SKM-1 treated with dmso at 0.1 percent for 144 hours (cell line): Measurements from ENCODE around the gene GGT5.
"Not testable (repeated sequence)": the region's sequence is repeated elsewhere in the genome, so short reads cannot be mapped to it uniquely, and the experiment has no call there.

Experiments used
- DNase-seq: peaks from one replicate; lab custom pipeline; 2025; ENCODE audit not compliant: unreplicated experiment; lab: John Stamatoyannopoulos, UW

The GGT5 gene

DNA sequence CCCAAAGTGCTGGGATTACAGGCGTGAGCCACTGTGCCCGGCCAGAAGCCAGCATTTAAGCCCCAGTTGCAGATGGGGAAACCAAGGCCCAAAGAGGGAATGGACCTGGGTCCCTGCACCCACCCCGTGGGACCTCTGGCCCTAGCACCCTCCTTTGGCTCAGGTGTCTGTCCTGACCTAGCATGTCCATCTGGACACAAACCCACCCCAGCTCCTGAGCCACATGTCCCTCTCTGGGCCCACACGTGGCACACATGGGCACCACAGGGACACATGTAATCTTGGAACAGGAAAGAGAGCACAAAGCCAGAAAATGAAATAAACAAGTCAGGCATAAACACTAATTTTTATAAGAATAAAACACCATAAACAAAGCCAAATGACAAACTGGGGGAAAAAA lies 9.6 kb downstream of the GGT5 start:
- no peak for DNase-seq

DNA sequence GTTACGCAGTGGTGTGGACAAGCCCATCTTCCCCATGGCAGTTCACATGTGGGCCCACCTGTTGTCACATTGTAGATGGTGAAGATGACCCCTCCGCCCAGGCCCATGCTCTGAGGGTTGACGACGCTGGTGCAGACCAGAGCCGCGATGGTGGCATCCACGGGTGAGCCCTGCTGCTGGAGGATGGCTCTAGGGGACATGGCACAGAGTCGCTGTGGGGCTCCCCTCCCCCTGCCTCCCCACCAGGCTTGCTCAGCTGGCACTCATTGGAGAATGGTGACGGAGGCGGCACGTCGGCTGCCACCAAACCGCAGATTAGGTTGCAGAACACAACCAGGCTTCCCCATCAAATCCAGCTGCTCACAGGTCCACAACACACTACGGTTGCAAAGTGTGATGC lies 11.1 kb downstream of the GGT5 start:
- DNase-seq = no peak

DNA sequence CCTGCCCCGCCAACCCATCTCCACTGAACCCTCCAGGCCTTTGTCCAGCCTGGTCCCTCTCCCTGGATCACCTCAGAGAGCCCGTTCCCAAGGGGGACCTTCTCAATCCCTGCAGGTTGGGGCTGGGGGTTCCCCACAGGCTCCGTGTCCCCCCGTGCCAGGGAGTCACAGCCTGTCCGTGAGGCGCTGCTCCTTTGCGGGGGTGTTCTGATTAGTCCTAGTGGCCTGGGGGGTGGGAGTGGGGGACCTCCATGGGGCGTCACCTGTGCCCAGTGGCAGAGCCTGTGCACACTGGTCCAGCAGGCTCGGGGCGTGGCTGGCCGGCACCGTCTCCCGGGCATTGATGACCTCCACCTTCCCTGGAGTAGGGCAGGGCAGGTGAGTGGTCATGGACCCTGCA lies 11.6 kb downstream of the GGT5 start:
- DNase-seq = no peak

DNA sequence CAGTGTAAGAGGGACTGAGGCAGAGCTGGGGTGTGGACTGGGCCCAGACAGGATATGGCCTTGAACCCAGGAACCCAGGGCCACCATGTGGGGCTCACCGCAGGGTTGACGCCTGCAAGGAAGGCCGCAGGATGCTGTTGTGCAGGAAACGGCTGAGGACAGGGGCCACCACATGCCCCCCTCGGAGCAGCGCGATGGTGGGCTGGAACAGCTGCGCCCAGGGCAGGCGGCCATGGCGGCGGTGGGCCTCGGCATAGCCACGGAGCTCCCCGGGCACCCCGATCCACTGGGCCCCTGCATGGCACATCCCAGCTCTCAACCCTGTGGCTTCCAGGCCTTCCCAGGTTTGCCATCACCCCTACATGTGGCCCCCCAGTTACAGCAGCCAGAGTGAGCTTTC lies 12.2 kb downstream of the GGT5 start:
- DNase-seq = no peak

DNA sequence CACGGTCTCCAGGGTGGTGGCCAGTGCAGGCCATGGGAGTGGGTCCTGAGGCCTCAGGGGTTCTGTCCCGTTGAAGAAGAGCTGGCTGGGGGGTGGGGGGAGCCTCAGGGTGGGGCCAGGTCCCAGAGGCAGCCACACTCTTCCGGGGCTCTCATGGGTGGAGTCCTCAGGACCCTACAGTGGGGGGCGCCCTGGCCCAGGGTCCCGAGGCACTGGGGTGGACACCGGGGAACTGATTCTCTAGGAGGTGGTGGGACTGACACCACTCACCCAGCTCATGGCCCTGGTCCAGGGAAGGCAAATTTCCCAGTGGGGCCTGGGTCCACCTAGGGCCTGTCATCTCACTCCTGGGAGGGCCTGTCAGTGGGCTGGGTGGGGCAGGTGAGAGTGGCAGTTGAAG lies 12.8 kb downstream of the GGT5 start:
- no peak for DNase-seq

DNA sequence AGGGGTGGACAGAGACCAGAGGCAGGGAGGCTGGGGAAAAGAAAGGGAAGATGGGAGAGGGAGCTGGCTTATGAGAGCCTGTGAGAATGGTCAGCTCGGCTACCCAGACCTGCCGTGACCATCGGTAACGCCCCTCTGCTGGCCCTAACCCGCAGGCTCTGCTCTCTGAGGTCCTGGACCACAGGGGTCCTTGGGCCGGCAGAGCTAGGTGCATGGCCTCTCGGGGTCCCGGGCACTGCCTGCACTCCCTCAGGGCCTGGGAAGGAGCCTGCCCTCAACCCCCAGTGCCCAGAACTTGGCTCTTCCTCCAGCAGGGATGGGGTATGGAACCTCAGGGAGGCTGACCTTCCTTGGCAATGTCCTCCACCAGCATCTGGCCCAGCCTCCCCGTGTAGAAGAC lies 13.2 kb downstream of the GGT5 start:
- no peak for DNase-seq

DNA sequence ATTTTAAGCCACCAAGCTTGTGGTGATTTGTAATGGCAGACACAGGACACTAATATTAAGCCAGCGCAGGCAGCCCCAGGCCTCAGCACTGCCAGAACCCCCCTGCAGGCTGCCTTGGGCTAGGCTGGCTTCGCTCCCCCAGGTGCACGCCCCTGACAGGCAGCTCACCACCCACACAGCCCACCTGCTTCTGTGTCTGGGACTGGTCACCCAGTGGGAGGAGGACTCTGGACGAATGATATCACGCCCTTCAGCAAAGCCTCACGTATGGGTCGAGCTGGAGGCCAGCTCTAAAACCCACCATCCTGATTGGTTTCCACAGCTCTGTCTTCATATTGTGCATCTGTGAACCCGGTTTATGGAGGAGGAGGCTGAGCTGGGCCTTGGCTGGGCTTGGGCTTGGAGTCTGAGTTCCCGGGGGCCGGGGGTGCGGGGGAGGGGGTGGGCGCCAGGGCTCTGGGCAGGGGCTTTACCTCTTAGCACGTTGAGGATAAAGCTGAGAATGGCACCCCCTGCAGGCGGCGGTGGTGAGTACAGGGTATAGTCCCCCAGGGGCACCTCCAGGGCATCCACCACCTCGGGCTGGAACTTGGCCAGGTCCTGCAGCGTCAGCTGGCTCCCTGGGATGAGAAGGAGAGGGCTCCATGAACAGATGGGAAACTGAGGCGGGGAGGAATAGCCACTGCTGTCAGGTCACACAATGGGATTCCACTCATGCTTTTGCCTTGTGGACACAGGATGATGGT lies 13.8 kb downstream of the GGT5 start:
- no peak for DNase-seq

DNA sequence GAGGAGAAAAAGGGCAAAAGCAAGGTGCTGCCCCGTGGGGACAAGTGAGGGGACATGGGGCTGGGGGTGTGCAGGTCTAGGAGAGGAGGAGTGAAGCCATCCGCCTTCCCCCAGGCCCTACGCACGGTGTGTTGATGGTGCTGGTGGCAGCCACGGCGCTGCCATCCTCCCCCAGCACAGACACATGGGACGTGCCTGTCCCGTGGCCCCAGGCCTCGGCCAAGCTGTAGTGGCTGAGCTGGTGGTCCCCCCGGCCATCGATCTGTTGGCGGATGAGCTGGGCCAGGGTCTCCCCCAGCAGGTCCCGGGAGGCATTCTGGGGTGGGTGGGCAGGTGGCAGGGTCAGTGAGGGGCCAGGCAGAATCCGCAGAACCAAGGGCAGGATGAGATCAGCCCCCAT lies 18.9 kb downstream of the GGT5 start:
- DNase-seq = no peak

DNA sequence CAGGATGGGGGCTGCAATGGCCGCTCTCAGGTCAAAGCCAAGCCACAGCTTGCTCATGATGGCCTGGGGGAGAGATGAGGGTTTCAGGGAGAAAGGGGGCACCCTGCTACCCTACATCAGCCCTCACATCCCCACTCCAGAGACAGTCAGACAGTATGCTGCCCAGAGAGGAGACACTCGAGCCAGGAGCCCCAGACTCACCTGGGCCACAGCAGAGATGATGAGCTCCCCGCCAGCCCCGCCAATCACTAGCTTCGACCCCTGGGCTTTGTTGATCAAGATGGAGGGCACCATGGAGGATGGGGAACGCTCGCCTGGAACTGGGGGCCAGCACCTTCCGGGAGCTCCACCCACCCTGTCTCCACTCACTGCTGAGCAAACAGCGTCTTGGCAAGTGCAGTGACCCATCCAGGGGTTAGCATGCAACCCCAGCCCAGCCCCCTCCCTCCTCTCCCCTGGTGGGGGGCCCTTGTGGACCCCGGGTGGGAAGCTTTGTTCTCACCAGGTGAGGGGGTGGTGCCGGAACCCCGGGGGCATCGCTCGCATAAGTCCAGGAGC lies 19.8 kb downstream of the GGT5 start:
- no peak for DNase-seq

DNA sequence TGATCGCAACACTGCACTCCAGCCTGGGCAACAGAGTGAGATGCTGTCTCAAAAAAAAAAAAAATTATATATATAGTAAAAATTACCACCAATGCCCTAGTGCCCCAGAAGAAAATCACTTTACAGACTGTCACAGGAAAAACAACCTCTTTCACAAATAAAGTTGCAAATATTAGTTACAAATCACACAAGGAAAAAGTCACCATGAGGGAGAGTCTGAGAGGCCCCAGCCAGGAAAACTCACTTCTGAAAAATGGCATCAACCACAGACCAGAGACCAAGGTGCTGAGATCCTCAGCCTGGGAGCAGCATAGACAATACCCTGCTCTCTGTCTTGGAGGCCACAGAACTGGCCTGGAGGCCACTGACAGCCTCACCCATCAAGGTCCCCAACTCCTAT lies 20.4 kb downstream of the GGT5 start:
- no peak for DNase-seq

DNA sequence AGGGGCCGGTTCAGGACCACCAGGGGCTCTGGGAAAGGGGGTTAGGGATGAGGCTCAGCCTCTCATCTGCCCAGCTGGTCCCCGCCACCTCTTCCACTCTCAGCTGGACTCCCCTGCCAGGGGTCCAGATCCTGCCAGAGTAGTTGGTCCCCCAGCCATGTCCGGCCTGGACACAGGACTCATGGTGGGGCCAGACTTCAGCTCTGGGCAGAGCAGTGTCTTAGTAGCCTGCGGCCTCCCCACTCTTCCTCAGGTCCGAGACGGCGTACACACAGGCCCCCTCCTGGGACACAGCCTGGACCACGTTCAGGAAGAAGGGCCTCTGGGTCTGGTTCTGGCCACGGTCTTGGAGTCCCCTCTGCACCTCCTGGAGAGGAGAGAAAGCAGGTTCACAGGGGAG lies 25.1 kb downstream of the GGT5 start:
- DNase-seq = no peak

DNA sequence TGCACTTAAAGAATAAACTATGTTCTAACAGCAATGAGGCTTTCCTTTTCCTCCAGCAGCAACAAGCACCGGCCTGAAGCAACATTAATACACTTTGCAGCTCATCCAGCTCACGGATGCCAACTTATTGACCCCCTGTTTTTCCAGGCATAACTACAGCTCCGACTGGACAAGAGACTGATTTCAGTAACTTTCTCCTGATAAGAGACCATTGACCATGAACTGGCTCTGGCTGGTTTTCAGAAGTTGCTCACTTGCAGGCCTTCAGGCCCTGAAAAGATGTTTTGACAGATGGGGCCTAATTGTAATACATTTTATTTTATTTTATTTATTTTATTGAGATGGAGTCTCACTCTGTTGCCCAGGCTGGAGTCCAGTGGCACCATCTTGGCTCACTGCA lies 27.5 kb downstream of the GGT5 start:
- no peak for DNase-seq

DNA sequence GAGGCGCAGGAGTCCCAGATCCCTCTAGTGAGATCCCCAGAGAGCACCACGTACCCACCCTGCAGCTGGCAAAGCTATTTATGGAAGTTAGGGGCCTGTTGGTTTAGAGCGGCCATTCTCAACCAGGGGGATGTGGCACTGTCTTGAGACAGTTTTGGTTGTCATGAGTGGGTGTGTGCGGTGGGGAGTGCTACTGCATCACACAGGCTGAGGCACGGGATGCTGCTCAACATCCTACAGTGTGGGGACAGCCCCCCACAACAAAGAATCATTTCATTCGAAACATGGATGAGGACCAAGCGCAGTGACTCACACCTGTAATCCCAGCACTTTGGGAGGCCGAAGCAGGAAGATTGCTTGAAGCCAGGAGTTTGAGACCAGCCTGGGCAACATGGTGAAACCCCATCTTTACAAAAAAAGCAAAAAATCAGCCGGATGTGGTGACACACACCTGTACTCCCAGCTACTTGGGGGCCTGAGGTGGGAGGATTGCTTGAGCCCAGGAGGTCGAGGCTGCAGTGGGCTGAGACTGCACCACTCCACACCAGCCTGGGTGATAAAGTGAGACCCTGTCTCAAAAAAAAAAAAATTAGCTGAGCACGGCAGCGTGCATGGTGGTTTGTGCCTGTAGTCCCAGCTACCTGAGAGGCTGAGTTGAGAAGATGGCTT lies 28.2 kb downstream of the GGT5 start:
- DNase-seq = no peak

DNA sequence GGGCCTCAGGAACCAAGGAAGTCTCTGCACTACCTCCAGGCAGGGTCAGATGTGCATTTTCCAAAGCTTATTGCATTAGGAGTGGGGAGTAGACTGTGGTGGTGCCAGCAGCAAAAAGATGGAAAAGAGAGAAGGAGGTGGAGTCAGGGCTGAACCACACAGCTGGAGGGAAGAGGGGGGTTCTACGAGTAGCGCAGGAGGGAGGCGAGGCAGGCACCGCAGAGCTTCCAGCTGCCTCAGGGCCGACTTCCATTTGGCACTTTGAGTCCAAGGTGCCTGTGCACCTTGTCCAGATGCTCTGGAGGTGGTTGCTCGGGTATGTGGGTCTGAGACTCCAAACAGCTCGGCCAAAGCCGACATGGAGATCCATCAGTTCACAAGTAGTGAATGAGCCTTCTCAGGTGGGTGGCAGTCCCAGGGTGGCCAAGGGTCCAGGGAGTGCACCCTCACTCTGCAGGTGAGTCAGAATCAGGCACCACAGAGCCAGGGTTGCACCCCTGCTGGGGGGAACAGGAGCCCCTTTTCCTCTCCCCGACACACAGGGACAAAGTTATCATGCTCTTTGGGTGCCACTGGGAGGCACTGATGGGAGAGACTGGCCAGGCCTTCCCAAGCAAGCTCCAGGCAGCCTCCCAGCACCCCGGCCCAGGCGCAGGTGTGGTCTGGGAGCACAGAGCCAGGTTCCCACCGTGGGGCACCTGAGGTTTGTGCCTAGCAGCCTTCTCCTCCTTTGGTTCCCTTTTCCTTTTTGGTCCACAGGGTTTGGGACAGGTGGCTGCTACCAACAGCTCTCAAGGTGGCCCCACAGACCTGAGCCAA lies 30.2 kb downstream of the GGT5 start:
- DNase-seq = no peak

DNA sequence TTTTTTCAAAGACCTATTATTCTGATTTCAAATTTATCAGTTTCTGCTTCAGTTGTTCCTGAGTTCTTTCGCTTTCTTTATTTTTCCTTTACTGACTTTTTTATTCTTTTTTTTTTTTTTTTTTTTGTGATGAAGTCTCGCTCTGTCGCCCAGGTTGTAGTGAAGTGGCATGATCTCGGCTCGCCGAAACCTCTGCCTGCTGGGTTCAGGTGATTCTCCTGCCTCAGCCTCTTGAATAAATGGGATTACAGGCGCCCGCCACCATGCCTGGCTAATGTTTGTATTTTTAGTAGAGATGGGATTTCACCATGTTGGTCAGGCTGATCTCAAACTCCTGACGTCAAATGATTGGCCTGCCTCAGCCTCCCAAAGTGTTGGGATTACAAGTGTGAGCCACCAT lies 31.8 kb downstream of the GGT5 start:
- not testable (repeated sequence) for DNase-seq

DNA sequence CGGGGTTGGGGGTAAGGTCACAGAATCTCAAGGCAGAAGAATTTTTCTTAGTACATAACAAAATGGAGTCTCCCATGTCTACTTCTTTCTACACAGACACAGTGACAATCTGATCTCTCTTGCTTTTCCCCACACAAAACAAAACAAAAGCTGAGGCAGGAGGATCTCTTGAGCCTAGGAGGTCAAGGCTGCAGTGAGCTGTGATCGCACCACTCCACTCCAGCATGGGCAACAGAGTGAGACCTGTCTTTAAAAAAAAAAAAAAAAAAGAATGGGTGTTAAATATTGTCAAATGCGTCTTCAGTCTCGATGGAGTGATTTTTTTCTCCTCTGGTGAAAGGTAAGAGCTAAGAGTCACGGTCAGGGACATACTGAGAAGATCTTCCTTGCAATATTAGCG lies 33.2 kb downstream of the GGT5 start:
- DNase-seq = not testable (repeated sequence)

DNA sequence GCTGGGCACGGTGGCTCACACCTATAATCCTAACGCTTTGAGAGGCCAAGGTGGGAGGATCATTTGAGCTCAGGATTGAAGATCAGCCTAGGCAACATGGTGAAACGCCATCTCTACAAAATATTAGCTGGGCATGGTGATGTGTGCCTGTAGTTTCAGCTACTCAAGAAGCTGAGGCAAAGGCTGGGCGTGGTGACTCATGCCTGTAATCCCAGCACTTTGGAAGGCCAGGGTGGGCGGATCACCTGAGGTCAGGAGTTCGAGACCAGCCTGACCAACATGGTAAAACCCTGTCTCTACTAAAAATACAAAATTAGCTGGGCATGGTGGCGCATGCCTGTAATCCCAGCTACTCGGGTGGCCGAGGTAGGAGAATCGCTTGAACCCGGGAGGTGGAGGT lies 34.5 kb downstream of the GGT5 start:
- DNase-seq = not testable (repeated sequence)

DNA sequence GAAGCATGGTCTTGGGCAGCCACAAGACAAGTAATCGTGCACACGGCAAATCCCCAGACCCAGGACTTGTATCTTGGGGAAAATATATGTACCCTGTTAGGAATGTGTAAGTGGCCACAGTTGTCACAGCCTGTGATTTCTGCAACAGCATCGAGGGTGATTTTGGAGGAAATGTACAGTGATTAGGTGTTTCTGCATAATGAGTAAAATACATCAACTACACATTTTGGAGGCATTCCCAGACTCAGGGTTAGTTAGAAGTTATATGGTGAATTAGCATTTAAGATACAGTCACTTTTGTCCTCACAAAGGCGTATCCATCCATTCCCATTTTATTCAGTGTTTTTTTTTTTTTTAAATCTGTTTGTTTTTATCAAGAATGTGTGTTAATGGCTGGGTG lies 35.2 kb downstream of the GGT5 start:
- no peak for DNase-seq

DNA sequence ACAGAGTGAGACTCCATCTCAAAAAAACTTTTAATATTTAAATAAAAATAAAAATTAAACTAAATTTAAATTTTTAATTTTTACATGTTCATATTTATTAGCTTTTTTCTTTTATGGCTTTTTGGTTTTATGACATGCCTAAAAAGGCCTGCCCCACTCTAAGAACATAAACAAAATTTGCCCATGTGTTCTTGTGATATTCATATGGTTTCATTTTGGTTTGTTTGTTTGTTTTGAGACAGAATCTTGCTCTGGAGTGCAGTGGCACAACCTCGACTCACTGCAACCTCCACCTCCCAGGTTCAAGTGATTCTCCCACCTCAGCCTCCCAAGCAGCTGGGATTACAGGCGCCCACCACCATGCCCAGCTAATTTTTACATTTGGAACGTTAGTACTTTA lies 35.9 kb downstream of the GGT5 start:
- no peak for DNase-seq

DNA sequence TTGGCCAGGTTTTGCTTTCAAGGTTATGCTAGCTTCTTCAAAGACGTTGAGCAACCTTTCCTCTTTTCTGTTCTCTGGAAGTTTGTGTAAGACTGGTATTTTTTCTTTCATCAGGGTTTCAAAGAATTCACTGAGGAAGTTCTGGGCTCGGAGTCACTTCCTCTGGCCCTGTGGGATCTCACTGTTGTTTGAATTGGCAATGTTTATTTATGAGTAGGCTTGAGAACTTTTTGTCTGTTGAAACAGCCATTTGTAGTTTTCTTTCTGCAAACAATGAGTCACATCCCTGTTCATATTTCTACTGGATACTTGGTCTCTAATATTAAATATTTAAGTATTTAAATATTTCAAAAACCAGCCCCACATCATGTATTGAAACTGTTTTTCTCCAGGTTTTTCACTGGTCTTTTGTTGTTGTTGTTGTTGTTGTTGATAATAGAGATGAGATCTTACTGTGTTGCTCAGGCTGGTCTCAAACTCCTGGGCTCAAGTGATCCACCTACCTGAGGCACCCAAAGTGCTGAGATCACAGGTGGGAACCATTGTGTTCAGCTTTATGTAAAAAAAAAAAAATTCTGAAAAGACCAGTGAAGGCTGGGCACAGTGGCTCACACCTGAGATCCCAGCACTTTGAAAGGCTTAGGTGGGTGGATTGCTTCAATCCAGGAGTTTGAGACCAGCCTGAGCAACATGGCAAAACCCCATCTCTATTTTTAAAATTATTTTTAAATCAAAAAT lies 36.7 kb downstream of the GGT5 start:
- DNase-seq = peak; percentile 88
